HepG2 (cell line): ENCODE data around the gene SF3B6. TPM values are rescaled to one million over a fixed set of nuclear protein-coding genes. Genes with fewer than 3 reads are reported as not detected.

ENCODE experiments used
- CBX1 ChIP-seq: IDR thresholded peaks from one replicate; pipeline ENCODE4 v1.6.1; 2016; ENCODE audit warnings: antibody characterized with exemption, low read depth
- DR1 ChIP-seq: sonication (generic); formaldehyde crosslinking; IDR thresholded peaks from 2 replicates; pipeline ENCODE4 v1.8.0; 2021; ENCODE audit warnings: mild to moderate bottlenecking, missing genetic modification reagents, inconsistent platforms
- HCFC1 ChIP-seq: fragments of 150-350 bp; IDR thresholded peaks from 2 replicates; pipeline ENCODE4 v1.6.1; 2014; ENCODE audit warnings: low read depth, low read length
- MAZ ChIP-seq, 2 experiments: sonication (generic) in 1 of 2; formaldehyde crosslinking in 1 of 2; IDR thresholded peaks; 2 replicates each; pipeline versions ENCODE4 v1.5.0 to v1.6.1; 2012 to 2020; ENCODE audit warnings: low read depth in 2 of 2, mild to moderate bottlenecking in 2 of 2, borderline replicate concordance in 1 of 2, improper control_type of control experiment in 1 of 2, low read length in 1 of 2, missing genetic modification reagents in 1 of 2, moderate library complexity in 1 of 2
- POGZ ChIP-seq: sonication (generic); formaldehyde crosslinking; IDR thresholded peaks from 2 replicates; pipeline ENCODE4 v1.4.0; 2020; ENCODE audit warnings: mild to moderate bottlenecking, missing genetic modification reagents
- RFXAP ChIP-seq: sonication (generic); formaldehyde crosslinking; IDR thresholded peaks from 2 replicates; pipeline ENCODE4 v1.4.0; 2020; ENCODE audit warnings: missing genetic modification reagents, borderline replicate concordance
- YEATS2 ChIP-seq: sonication (generic); formaldehyde crosslinking; IDR thresholded peaks from 2 replicates; pipeline ENCODE4 v1.4.0; 2020; ENCODE audit warnings: missing genetic modification reagents, borderline replicate concordance
- ZFY ChIP-seq: sonication (generic); formaldehyde crosslinking; IDR thresholded peaks from 2 replicates; pipeline ENCODE4 v1.4.0; 2020; ENCODE audit warnings: missing genetic modification reagents
- ZNF143 ChIP-seq: sonication (generic); formaldehyde crosslinking; IDR thresholded peaks from 2 replicates; pipeline ENCODE4 v1.4.0; 2020; ENCODE audit warnings: missing genetic modification reagents
- ZNF549 ChIP-seq: sonication (generic); formaldehyde crosslinking; IDR thresholded peaks from 2 replicates; pipeline ENCODE4 v1.5.0; 2020; ENCODE audit warnings: missing genetic modification reagents
- ZNF558 ChIP-seq: sonication (generic); formaldehyde crosslinking; IDR thresholded peaks from 2 replicates; pipeline ENCODE4 v1.9.0; 2022; ENCODE audit warnings: mild to moderate bottlenecking, missing genetic modification reagents, borderline replicate concordance
- ZNF710 ChIP-seq: sonication (generic); formaldehyde crosslinking; IDR thresholded peaks from 2 replicates; pipeline ENCODE4 v1.5.0; 2020; ENCODE audit warnings: mild to moderate bottlenecking, missing genetic modification reagents, borderline replicate concordance
- polyA plus RNA-seq, 8 experiments: library from polyadenylated mRNA; depleted of rRNA in 3 of 8; stranded (reverse) in 7 of 8; unstranded in 1 of 8; fragments of >200 nt; fragmentation: Illumina TruSeq in 4 of 8; extraction: Trizol in 4 of 8; gene quantifications; 2 replicates each; pipeline versions ENCODE4 v1.2.1 to v1.2.3, GENCODE V29; 2011 to 2016; ENCODE audit warnings: low read depth in 4 of 8, missing spikeins in 1 of 8, mixed read lengths in 1 of 8; ENCODE audit not compliant: insufficient read depth in 1 of 8
- total RNA-seq, 5 experiments: library from RNA; depleted of rRNA; stranded (reverse); fragments of >200 nt; fragmentation: Illumina TruSeq; extraction: Trizol; gene quantifications; 2 replicates each; pipeline ENCODE4 v1.2.3, GENCODE V29; 2016; ENCODE audit warnings: low read depth in 1 of 5
- TF ChIP-seq, protein P1 (sequence below): sonication (generic); formaldehyde crosslinking; IDR thresholded peaks from 2 replicates; pipeline ENCODE4 v1.5.1; 2020; ENCODE audit warnings: mild to moderate bottlenecking, missing genetic modification reagents, moderate library complexity
- TF ChIP-seq, protein P2 (sequence below): sonication (generic); formaldehyde crosslinking; IDR thresholded peaks from 2 replicates; pipeline ENCODE4 v1.9.0; 2021; ENCODE audit warnings: missing genetic modification reagents, borderline replicate concordance
- TF ChIP-seq, protein P3 (sequence below), 2 experiments: IDR thresholded peaks; 2 replicates each; pipeline ENCODE4 v1.6.1; 2011 to 2012; ENCODE audit warnings: low read length in 2 of 2, borderline replicate concordance in 1 of 2, low read depth in 1 of 2, mild to moderate bottlenecking in 1 of 2, moderate library complexity in 1 of 2

The SF3B6 gene
- total and polyA plus RNA-seq, 2 of the 13 experiments (the other 11 are each of a cell fraction or from before 2014, with no cell fraction given), result 177 to 182 TPM

DNA sequence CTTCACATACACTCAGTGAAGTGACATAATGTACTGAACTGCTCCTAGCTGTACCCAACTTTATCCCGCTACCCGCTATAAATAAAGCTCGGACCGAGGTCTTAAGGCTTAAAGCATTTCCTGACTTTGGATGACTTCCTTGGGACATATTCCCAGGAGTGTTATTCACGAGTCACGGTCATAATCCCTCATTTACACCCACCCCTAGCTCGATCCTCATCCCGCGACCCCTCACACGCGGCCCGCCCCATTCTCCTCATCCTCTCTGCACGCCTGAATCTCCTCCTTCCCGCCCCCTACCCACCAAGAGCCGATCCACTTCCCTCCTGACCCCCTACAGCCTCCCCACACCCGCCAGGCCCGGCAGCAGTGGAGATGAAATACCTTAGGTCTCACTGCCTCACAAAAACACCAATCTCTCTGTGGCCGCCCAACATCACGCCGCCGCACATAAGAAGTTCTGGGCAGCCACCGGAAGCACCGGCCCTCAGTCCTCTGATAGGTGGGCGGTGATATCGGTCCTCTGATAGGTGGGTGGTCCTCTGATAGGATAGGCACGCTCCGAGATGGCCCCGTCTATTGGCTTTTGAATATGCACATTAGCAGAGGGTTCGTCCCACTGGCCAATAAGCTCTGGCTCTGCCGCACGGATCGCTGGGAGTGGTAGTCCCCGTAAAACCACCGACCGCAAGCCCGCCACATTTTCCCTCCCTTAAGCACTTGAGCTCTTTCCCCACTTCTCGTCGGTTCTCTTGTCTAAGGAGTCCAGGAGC, 29.0 kb downstream of the SF3B6 start, which contains the start of gene WDCP (continued):
- TF ChIP-seq CBX1 (no peak), ZNF558 (0 out of 2 replicates have a peak, but pooled peaks have one; percentile 3), RFXAP (peak; percentile 80; the same call in 1 of the 2 replicates), ZNF143 (peak; percentile 95), MAZ (IDR thresholded peaks at IDR 0.05; ENCODE audit: borderline replicate concordance, low read depth, low read length) (0 out of 2 replicates have a peak, but pooled peaks have one; percentile 47), MAZ (CRISPR knock-in tag; IDR thresholded peaks at IDR 0.05; ENCODE audit: low read depth) (peak; percentile 67), YEATS2 (CRISPR knock-in tag) (peak; percentile 69), ZNF710 (CRISPR knock-in tag) (peak; percentile 68; the same call in 1 of the 2 replicates), ZNF549 (CRISPR knock-in tag) (no peak), HCFC1 (peak; percentile 90), DR1 (CRISPR knock-in tag) (peak; percentile 98), POGZ (CRISPR knock-in tag) (peak; percentile 79), ZFY (CRISPR knock-in tag) (peak; percentile 85)
- TF ChIP-seq, protein P1, sequence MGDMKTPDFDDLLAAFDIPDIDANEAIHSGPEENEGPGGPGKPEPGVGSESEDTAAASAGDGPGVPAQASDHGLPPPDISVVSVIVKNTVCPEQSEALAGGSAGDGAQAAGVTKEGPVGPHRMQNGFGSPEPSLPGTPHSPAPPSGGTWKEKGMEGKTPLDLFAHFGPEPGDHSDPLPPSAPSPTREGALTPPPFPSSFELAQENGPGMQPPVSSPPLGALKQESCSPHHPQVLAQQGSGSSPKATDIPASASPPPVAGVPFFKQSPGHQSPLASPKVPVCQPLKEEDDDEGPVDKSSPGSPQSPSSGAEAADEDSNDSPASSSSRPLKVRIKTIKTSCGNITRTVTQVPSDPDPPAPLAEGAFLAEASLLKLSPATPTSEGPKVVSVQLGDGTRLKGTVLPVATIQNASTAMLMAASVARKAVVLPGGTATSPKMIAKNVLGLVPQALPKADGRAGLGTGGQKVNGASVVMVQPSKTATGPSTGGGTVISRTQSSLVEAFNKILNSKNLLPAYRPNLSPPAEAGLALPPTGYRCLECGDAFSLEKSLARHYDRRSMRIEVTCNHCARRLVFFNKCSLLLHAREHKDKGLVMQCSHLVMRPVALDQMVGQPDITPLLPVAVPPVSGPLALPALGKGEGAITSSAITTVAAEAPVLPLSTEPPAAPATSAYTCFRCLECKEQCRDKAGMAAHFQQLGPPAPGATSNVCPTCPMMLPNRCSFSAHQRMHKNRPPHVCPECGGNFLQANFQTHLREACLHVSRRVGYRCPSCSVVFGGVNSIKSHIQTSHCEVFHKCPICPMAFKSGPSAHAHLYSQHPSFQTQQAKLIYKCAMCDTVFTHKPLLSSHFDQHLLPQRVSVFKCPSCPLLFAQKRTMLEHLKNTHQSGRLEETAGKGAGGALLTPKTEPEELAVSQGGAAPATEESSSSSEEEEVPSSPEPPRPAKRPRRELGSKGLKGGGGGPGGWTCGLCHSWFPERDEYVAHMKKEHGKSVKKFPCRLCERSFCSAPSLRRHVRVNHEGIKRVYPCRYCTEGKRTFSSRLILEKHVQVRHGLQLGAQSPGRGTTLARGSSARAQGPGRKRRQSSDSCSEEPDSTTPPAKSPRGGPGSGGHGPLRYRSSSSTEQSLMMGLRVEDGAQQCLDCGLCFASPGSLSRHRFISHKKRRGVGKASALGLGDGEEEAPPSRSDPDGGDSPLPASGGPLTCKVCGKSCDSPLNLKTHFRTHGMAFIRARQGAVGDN (CRISPR knock-in tag), result peak; percentile 79
- TF ChIP-seq, protein P2, sequence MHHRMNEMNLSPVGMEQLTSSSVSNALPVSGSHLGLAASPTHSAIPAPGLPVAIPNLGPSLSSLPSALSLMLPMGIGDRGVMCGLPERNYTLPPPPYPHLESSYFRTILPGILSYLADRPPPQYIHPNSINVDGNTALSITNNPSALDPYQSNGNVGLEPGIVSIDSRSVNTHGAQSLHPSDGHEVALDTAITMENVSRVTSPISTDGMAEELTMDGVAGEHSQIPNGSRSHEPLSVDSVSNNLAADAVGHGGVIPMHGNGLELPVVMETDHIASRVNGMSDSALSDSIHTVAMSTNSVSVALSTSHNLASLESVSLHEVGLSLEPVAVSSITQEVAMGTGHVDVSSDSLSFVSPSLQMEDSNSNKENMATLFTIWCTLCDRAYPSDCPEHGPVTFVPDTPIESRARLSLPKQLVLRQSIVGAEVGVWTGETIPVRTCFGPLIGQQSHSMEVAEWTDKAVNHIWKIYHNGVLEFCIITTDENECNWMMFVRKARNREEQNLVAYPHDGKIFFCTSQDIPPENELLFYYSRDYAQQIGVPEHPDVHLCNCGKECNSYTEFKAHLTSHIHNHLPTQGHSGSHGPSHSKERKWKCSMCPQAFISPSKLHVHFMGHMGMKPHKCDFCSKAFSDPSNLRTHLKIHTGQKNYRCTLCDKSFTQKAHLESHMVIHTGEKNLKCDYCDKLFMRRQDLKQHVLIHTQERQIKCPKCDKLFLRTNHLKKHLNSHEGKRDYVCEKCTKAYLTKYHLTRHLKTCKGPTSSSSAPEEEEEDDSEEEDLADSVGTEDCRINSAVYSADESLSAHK, result no peak
- TF ChIP-seq, protein P3, sequence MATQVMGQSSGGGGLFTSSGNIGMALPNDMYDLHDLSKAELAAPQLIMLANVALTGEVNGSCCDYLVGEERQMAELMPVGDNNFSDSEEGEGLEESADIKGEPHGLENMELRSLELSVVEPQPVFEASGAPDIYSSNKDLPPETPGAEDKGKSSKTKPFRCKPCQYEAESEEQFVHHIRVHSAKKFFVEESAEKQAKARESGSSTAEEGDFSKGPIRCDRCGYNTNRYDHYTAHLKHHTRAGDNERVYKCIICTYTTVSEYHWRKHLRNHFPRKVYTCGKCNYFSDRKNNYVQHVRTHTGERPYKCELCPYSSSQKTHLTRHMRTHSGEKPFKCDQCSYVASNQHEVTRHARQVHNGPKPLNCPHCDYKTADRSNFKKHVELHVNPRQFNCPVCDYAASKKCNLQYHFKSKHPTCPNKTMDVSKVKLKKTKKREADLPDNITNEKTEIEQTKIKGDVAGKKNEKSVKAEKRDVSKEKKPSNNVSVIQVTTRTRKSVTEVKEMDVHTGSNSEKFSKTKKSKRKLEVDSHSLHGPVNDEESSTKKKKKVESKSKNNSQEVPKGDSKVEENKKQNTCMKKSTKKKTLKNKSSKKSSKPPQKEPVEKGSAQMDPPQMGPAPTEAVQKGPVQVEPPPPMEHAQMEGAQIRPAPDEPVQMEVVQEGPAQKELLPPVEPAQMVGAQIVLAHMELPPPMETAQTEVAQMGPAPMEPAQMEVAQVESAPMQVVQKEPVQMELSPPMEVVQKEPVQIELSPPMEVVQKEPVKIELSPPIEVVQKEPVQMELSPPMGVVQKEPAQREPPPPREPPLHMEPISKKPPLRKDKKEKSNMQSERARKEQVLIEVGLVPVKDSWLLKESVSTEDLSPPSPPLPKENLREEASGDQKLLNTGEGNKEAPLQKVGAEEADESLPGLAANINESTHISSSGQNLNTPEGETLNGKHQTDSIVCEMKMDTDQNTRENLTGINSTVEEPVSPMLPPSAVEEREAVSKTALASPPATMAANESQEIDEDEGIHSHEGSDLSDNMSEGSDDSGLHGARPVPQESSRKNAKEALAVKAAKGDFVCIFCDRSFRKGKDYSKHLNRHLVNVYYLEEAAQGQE (IDR thresholded peaks at IDR 0.05; ENCODE audit: borderline replicate concordance in 1 of 2, low read depth in 1 of 2, low read length in 2 of 2), result peak in 1 of 2 experiments; percentile 61; a peak in 1 of 4 replicates
